ENCODE results near the gene CAMTA1.

Gene CAMTA1

DNA sequence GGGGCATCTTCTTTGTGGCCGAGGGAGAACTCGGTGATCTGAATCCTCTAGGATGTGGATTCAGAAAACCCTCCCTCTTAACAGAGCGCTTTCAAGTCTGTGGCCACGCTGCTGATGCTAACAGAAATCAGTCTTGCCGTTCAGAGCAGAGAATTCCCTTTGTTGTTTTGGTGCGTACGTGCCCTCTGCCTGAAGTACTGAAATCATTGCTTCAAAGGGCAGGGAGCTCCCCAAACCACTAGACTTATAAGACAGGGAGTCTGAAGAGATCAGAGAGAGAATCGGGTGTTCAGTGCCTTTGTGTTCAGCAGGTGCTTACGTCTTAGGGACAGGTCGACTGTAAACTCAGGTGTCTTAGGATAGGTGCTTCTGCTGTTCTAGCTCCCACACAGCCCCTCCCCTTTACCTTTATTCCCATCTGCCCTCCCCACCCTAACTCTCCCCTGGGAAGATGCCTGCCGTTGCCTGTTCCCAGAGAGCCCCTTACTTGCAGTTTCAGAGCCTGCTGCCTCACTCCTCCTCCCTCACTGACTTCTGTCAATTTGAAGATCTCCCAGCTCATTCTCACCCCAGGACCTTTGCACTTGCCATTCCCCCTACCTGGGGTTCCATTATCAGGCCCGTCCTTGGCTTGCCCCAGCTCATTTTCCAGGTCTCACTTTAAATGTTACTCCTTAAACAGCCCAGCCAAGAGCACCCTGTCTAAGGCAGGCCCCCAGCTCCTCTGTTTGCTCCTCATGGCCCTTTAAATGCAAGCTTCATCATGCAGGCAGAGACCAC is 143.0 kb downstream of the CAMTA1 start:
- CTCF ChIA-PET = interaction anchor here (0.6 kb wide), 2 partner anchors 717 to 879 kb away, joined by 3 read pairs; no protein-coding TSS in a partner anchor
- H3K27ac ChIP-seq = no peak overlapping the region
- no peak for DNase-seq (ENCODE audit: low spot score)
- POLR2A ChIA-PET (ENCODE audit: low non-redundant PET) = no interaction called here
- TF ChIP-seq CTCF (conservative IDR thresholded peaks at IDR 0.05; ENCODE audit: low read depth) = no peak

DNA sequence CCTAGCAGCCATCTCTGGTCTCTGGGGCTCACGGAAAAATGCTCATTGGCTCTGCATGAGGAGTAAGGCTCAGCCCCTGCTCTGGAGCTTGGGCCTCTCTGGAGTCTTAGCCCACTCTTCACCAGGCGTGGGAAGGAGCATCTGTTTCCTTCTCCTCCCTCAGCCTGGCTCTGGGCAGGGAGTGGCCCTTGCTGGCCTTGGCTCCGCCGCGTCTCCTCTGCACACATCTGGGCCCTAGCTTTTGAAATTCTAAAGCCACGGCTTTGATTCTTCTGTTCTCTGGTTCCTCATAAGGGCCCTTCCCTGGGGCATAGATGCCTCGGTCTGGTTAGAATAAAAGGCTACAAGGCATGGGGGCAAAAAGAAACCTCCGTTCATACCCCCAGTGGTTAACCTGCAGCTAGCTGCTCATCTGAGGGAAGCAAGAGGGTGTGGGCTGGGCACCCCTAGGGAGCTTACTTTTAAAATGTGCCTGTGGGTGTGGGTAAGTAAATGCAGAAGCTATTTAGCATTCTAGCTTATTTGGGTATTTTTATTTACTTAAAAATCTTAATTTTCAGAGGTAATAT is 145.6 kb downstream of the CAMTA1 start:
- ChIA-PET POLR2A (ENCODE audit: low non-redundant PET) (no interaction called here), CTCF (no interaction called here)
- no peak for DNase-seq (ENCODE audit: low spot score)

DNA sequence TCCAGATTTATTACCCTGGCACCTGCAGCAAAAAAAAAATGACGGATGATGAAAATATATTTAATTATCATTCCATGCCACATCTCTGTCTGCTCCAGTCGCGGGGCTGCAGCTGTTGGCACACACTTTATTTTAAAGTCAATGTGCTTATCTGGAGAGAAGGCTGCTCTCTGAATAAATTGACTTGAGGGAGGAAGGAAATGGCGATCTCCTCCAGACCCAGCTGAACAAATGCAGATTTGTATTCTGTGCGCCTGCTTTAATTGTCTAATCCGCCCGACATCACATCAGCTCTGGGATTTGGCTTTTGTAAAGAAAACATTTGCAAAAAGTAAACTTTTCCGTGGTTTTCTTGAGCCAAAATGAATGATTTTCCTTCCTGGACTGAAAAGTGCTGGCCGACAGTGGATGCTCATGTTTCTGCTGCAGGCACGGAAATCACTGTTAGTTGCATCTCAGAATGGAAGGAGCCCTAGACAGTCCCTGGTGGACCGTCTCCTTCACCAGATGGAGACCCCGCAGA is 150.2 kb downstream of the CAMTA1 start:
- no peak for DNase-seq (ENCODE audit: low spot score)
- no peak overlapping the region for H3K27ac ChIP-seq
- no peak for TF ChIP-seq CTCF (conservative IDR thresholded peaks at IDR 0.05; ENCODE audit: low read depth)
- ChIA-PET POLR2A (ENCODE audit: low non-redundant PET) (no interaction called here), CTCF (no interaction called here)

More for the DNA sequence above, 145.6 kb downstream of the CAMTA1 start:
- TF ChIP-seq CTCF (conservative IDR thresholded peaks at IDR 0.05; ENCODE audit: low read depth) = no peak
- no peak overlapping the region for H3K27ac ChIP-seq

- no peak overlapping the region for H3K27ac ChIP-seq
- CTCF ChIA-PET = no interaction called here
- POLR2A ChIA-PET (ENCODE audit: low non-redundant PET) = no interaction called here
- no peak for DNase-seq (ENCODE audit: low spot score)
- TF ChIP-seq CTCF (conservative IDR thresholded peaks at IDR 0.05; ENCODE audit: low read depth) = no peak
These were observed 150.8 kb downstream of the CAMTA1 start for GRCh38 chr1:6935911-6936690.

- ChIA-PET CTCF (no interaction called here), POLR2A (ENCODE audit: low non-redundant PET) (no interaction called here)
- H3K27ac ChIP-seq = no peak overlapping the region
- no peak for TF ChIP-seq CTCF (conservative IDR thresholded peaks at IDR 0.05; ENCODE audit: low read depth)
- no peak for DNase-seq (ENCODE audit: low spot score)
These were observed 151.8 kb downstream of the CAMTA1 start for GRCh38 chr1:6937048-6937447.

- ChIA-PET CTCF (no interaction called here), POLR2A (ENCODE audit: low non-redundant PET) (no interaction called here)
- H3K27ac ChIP-seq = no peak overlapping the region
- no peak for DNase-seq (ENCODE audit: low spot score)
- no peak for TF ChIP-seq CTCF (conservative IDR thresholded peaks at IDR 0.05; ENCODE audit: low read depth)
These were observed 154.1 kb downstream of the CAMTA1 start for GRCh38 chr1:6939363-6939762.
